Neural progenitor cell (in vitro differentiated cells): ENCODE measurements around the gene PDCD1.

Experiments
- EZH2 ChIP-seq: fragments of 200-600 bp; sonication (generic); IDR thresholded peaks from 2 replicates; pipeline ENCODE4 v1.6.1; 2017; ENCODE audit warnings: antibody characterized with exemption, mild to moderate bottlenecking, moderate library complexity
- EZH2phosphoT487 ChIP-seq: fragments of 200-600 bp; sonication (generic); IDR thresholded peaks from 2 replicates; pipeline ENCODE4 v1.6.1; 2017; ENCODE audit warnings: antibody characterized with exemption
- TF ChIP-seq, protein P1 (sequence below): fragments of 200-600 bp; sonication (generic); IDR thresholded peaks from 2 replicates; pipeline ENCODE4 v1.5.1; 2017; ENCODE audit warnings: antibody characterized with exemption, mild to moderate bottlenecking

GRCh38 chr2:241858206-241859016 lies at the start of gene PDCD1:
- TF ChIP-seq, protein P1, sequence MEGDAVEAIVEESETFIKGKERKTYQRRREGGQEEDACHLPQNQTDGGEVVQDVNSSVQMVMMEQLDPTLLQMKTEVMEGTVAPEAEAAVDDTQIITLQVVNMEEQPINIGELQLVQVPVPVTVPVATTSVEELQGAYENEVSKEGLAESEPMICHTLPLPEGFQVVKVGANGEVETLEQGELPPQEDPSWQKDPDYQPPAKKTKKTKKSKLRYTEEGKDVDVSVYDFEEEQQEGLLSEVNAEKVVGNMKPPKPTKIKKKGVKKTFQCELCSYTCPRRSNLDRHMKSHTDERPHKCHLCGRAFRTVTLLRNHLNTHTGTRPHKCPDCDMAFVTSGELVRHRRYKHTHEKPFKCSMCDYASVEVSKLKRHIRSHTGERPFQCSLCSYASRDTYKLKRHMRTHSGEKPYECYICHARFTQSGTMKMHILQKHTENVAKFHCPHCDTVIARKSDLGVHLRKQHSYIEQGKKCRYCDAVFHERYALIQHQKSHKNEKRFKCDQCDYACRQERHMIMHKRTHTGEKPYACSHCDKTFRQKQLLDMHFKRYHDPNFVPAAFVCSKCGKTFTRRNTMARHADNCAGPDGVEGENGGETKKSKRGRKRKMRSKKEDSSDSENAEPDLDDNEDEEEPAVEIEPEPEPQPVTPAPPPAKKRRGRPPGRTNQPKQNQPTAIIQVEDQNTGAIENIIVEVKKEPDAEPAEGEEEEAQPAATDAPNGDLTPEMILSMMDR: no peak
- TF ChIP-seq EZH2 (no peak), EZH2phosphoT487 (no peak)
